Keratinocyte (primary cell): ENCODE measurements around the gene DNAH8. TPM values are rescaled to one million over a fixed set of nuclear protein-coding genes. Genes with fewer than 3 reads are reported as not detected.

ENCODE experiments used
- DNase-seq: peaks from one replicate; pipeline ENCODE4 v3.0.0-alpha.2; 2011; ENCODE audit warnings: low read depth, missing footprints, low spot score
- FAIRE-seq: peaks from 2 replicates; lab custom pipeline; 2011; peaks lifted over from hg19 to GRCh38; lab: Jason Lieb, UNC
- H2AFZ ChIP-seq: 2 replicates; pipeline ENCODE4 v1.6.0; 2012; ENCODE audit warnings: low read length, control low read depth, inconsistent platforms; ENCODE audit not compliant: control insufficient read depth
- H3K27ac ChIP-seq: 2 replicates; pipeline ENCODE4 v1.5.1; 2011; ENCODE audit warnings: low read length; ENCODE audit not compliant: control insufficient read depth, insufficient read depth
- H3K27me3 ChIP-seq: 3 replicates; pipeline ENCODE4 v1.6.0; 2011; ENCODE audit warnings: low read length; ENCODE audit not compliant: control insufficient read depth, insufficient read depth; ENCODE audit errors: extremely low read depth
- H3K36me3 ChIP-seq, 2 experiments: 2 replicates in 1 of 2; 3 replicates in 1 of 2; pipeline ENCODE4 v1.5.1; 2011; ENCODE audit warnings: low read length in 2 of 2, mild to moderate bottlenecking in 1 of 2; ENCODE audit not compliant: control insufficient read depth in 2 of 2, insufficient read depth in 2 of 2; ENCODE audit errors: extremely low read depth in 1 of 2
- H3K4me1 ChIP-seq: 3 replicates; pipeline ENCODE4 v1.5.1; 2011; ENCODE audit warnings: low read length; ENCODE audit not compliant: control insufficient read depth, insufficient read depth; ENCODE audit errors: extremely low read depth
- H3K4me2 ChIP-seq: 3 replicates; pipeline ENCODE4 v1.6.0; 2011; ENCODE audit warnings: low read depth, low read length; ENCODE audit not compliant: control insufficient read depth, insufficient read depth; ENCODE audit errors: extremely low read depth
- H3K4me3 ChIP-seq, 3 experiments: fragments of 200-600 bp in 1 of 3; sonication (generic) in 1 of 3; 2 replicates in 2 of 3; 3 replicates in 1 of 3; pipeline ENCODE4 v1.5.1; 2011 to 2016; ENCODE audit warnings: low read length in 3 of 3, mild to moderate bottlenecking in 3 of 3, control low read depth in 2 of 3, inconsistent platforms in 1 of 3, low read depth in 1 of 3, mixed read lengths in 1 of 3, mixed run types in 1 of 3, moderate library complexity in 1 of 3; ENCODE audit not compliant: control insufficient read depth in 2 of 3, insufficient read depth in 2 of 3; ENCODE audit errors: extremely low read depth in 1 of 3
- H3K79me2 ChIP-seq: 2 replicates; pipeline ENCODE4 v1.6.0; 2012; ENCODE audit warnings: low read length; ENCODE audit not compliant: control insufficient read depth, insufficient read depth
- H3K9ac ChIP-seq: 3 replicates; pipeline ENCODE4 v1.6.0; 2011; ENCODE audit warnings: low read length; ENCODE audit not compliant: control insufficient read depth, insufficient read depth; ENCODE audit errors: extremely low read depth
- H3K9me1 ChIP-seq: 3 replicates; pipeline ENCODE4 v1.6.0; 2011; ENCODE audit warnings: low read length; ENCODE audit not compliant: control insufficient read depth, insufficient read depth; ENCODE audit errors: extremely low read depth
- H3K9me3 ChIP-seq: 2 replicates; pipeline ENCODE4 v1.5.1; 2012; ENCODE audit warnings: low read depth, low read length; ENCODE audit not compliant: control insufficient read depth
- H4K20me1 ChIP-seq: 3 replicates; pipeline ENCODE4 v1.6.0; 2011; ENCODE audit warnings: low read length; ENCODE audit not compliant: control insufficient read depth, insufficient read depth; ENCODE audit errors: extremely low read depth
- CTCF ChIP-seq, 3 experiments: IDR thresholded peaks in 1 of 3; conservative IDR thresholded peaks in 1 of 3; optimal IDR thresholded peaks in 1 of 3; 2 replicates in 2 of 3; 3 replicates in 1 of 3; pipeline versions ENCODE3 to v1.5.1; 2011; ENCODE audit warnings: low read length in 3 of 3, mild to moderate bottlenecking in 3 of 3, moderate library complexity in 2 of 3, control low read depth in 1 of 3, inconsistent platforms in 1 of 3; ENCODE audit not compliant: insufficient read depth in 2 of 3; ENCODE audit errors: extremely low read depth in 1 of 3
- EZH2 ChIP-seq: IDR thresholded peaks from one replicate; pipeline ENCODE4 v1.6.1; 2012; ENCODE audit warnings: inconsistent platforms, mild to moderate bottlenecking, low read length, moderate library complexity
- dilution Hi-C: fragments of 300-500 bp; cut with MboI; formaldehyde crosslinking; loops from one replicate; pipeline ENCODE4 v1.7.0; 2020; ENCODE audit warnings: low sequenced_read_pairs; ENCODE audit not compliant: extremely low pct_ligation_motif_present
- polyA plus RNA-seq, 5 experiments: library from polyadenylated mRNA; depleted of rRNA in 3 of 5; stranded (reverse) in 3 of 5; stranded (forward) in 1 of 5; unstranded in 1 of 5; fragments of >200 nt; gene quantifications; 1 replicate in 1 of 5; 2 replicates in 3 of 5; 3 replicates in 1 of 5; pipeline versions ENCODE4 v1.2.1 to v1.2.3, GENCODE V29; 2011 to 2012; ENCODE audit warnings: missing spikeins in 2 of 5, low read depth in 1 of 5, low replicate concordance in 1 of 5

Gene DNAH8
- polyA plus RNA-seq, 1 donor (not counting 4 experiments of a cell fraction or from before 2014, with no cell fraction given) = 0.01 TPM

GRCh38 chr6:38815250-38815649, 100.1 kb downstream of the DNAH8 start:
- TF ChIP-seq EZH2 (no peak), CTCF (optimal IDR thresholded peaks at IDR 0.05 in 1 of 3, IDR thresholded peaks at IDR 0.05 in 1 of 3, conservative IDR thresholded peaks at IDR 0.05 in 1 of 3; ENCODE audit: extremely low read depth in 1 of 3, insufficient read depth in 2 of 3, low read length in 3 of 3) (no peak)
- Histone ChIP-seq H3K9me3 (no peaks in the 10 kb centered on the region), H3K27me3 (no peaks in the 10 kb centered on the region), H3K27ac (no peak overlapping the region), H3K9me1 (no peaks in the 10 kb centered on the region), H3K4me1 (no peaks in the 10 kb centered on the region), H3K4me2 (no peak overlapping the region), H3K4me3 (no peak overlapping the region), H3K36me3 (no peaks in the 10 kb centered on the region), H2AFZ (no peak overlapping the region), H3K9ac (no peak overlapping the region), H4K20me1 (no peaks in the 10 kb centered on the region), H3K79me2 (no peaks in the 10 kb centered on the region)
- FAIRE-seq (no peak), DNase-seq (no peak)
- dilution Hi-C loops = no loop called here

- no peak overlapping the region for H3K4me3 ChIP-seq
- no peaks in the 10 kb centered on the region for H3K9me1 ChIP-seq
- H3K9me3 ChIP-seq = no peaks in the 10 kb centered on the region
- H4K20me1 ChIP-seq = no peaks in the 10 kb centered on the region
- dilution Hi-C loops = no loop called here
- DNase-seq = no peak
- FAIRE-seq = no peak
- no peaks in the 10 kb centered on the region for H3K79me2 ChIP-seq
- H2AFZ ChIP-seq = no peak overlapping the region
- H3K27me3 ChIP-seq = no peaks in the 10 kb centered on the region
- H3K4me2 ChIP-seq = no peak overlapping the region
- no peak overlapping the region for H3K9ac ChIP-seq
- TF ChIP-seq CTCF (optimal IDR thresholded peaks at IDR 0.05 in 1 of 3, IDR thresholded peaks at IDR 0.05 in 1 of 3, conservative IDR thresholded peaks at IDR 0.05 in 1 of 3; ENCODE audit: extremely low read depth in 1 of 3, insufficient read depth in 2 of 3, low read length in 3 of 3) (no peak), EZH2 (no peak)
- H3K36me3 ChIP-seq = no peaks in the 10 kb centered on the region
- H3K4me1 ChIP-seq = no peaks in the 10 kb centered on the region
- H3K27ac ChIP-seq = no peak overlapping the region
Observed at GRCh38 chr6:38818691-38819090, 103.6 kb downstream of the DNAH8 start.
